Measurements from ENCODE around the gene WFDC1. TPM values are rescaled to one million over a fixed set of nuclear protein-coding genes. Genes with fewer than 3 reads are reported as not detected.

The WFDC1 gene
- total and polyA plus RNA-seq, 2 experiments from 2014 or later: 0.76 to 0.95 TPM

- H3K4me2 ChIP-seq: no peak overlapping the region
- no peaks in the 10 kb centered on the region for H3K36me3 Mint-ChIP-seq (ENCODE audit: low read depth)
- no peaks in the 10 kb centered on the region for H3K36me3 ChIP-seq (ENCODE audit: insufficient read depth)
- no peaks in the 10 kb centered on the region for H3K79me2 ChIP-seq (replicated peaks; ENCODE audit: insufficient read depth)
- no peak overlapping the region for H3K4me3 ChIP-seq
- no peaks in the 10 kb centered on the region for H3K4me1 Mint-ChIP-seq
- no peaks in the 10 kb centered on the region for H3K9me3 Mint-ChIP-seq
- no peak for TF ChIP-seq ZNF114 (CRISPR knock-in tag; IDR thresholded peaks at IDR 0.05)
- no peak for TF ChIP-seq EZH2 (IDR thresholded peaks at IDR 0.05; ENCODE audit: low read depth, unreplicated experiment)
- TF ChIP-seq ETS1 (IDR thresholded peaks at IDR 0.05): no peak
- no peak for TF ChIP-seq POLR2AphosphoS5 (IDR thresholded peaks at IDR 0.05; ENCODE audit: low read depth)
- no peak for TF ChIP-seq CTCF (conservative IDR thresholded peaks at IDR 0.05; ENCODE audit: low read depth in 2 of 2)
- TF ChIP-seq REST (IDR thresholded peaks at IDR 0.05; ENCODE audit: unreplicated experiment): no peak
- no peak for TF ChIP-seq STAT1 (IDR thresholded peaks at IDR 0.05; ENCODE audit: unreplicated experiment)
- peaks cover 4% of the 10 kb centered on the region for H3K27me3 Mint-ChIP-seq (ENCODE audit: insufficient read depth, low read depth, poor library complexity)
- H3K27ac Mint-ChIP-seq: no peak overlapping the region
- DNase-seq (ENCODE audit: low spot score) (no peak), ATAC-seq (no peak)
- H3K4me1 ChIP-seq (ENCODE audit: insufficient read depth): no peaks in the 10 kb centered on the region
- H3F3A ChIP-seq (replicated peaks; ENCODE audit: low read depth): no peaks in the 10 kb centered on the region
- H2AFZ ChIP-seq: no peak overlapping the region
- no peaks in the 10 kb centered on the region for H3K27me3 ChIP-seq (ENCODE audit: insufficient read depth)
- H3K4me3 Mint-ChIP-seq: no peak overlapping the region
- no peak overlapping the region for H3K27ac ChIP-seq (ENCODE audit: low read depth)
- H3K9me2 ChIP-seq (ENCODE audit: insufficient read depth): peaks cover 7% of the 10 kb centered on the region; the same call in 1 of the 2 replicates
- no peaks in the 10 kb centered on the region for H4K20me1 ChIP-seq (replicated peaks; ENCODE audit: insufficient read depth)
These were observed 26.2 kb upstream of the WFDC1 start for GRCh38 chr16:84268291-84269040.

GRCh38 chr16:84270071-84270470 lies 24.6 kb upstream of the WFDC1 start:
- H2AFZ ChIP-seq: no peak overlapping the region
- H3K79me2 ChIP-seq (replicated peaks; ENCODE audit: insufficient read depth): no peaks in the 10 kb centered on the region
- Mint-ChIP-seq H3K4me3 (no peak overlapping the region), H3K9me3 (no peaks in the 10 kb centered on the region), H3K4me1 (no peaks in the 10 kb centered on the region), H3K27ac (no peak overlapping the region), H3K36me3 (ENCODE audit: low read depth) (no peaks in the 10 kb centered on the region), H3K27me3 (ENCODE audit: insufficient read depth, low read depth, poor library complexity) (no peaks in the 10 kb centered on the region)
- no peaks in the 10 kb centered on the region for H3K36me3 ChIP-seq (ENCODE audit: insufficient read depth)
- ATAC-seq (no peak), DNase-seq (ENCODE audit: low spot score) (no peak)
- H3K27ac ChIP-seq (ENCODE audit: low read depth): no peak overlapping the region
- no peaks in the 10 kb centered on the region for H3K27me3 ChIP-seq (ENCODE audit: insufficient read depth)
- H3K4me1 ChIP-seq (ENCODE audit: insufficient read depth): no peaks in the 10 kb centered on the region
- no peak overlapping the region for H3K4me2 ChIP-seq
- peaks cover 7% of the 10 kb centered on the region; the same call in 1 of the 2 replicates for H3K9me2 ChIP-seq (ENCODE audit: insufficient read depth)
- H3K4me3 ChIP-seq: no peak overlapping the region
- no peaks in the 10 kb centered on the region for H4K20me1 ChIP-seq (replicated peaks; ENCODE audit: insufficient read depth)
- no peaks in the 10 kb centered on the region for H3F3A ChIP-seq (replicated peaks; ENCODE audit: low read depth)
- no peak for TF ChIP-seq EZH2 (IDR thresholded peaks at IDR 0.05; ENCODE audit: low read depth, unreplicated experiment)
- no peak for TF ChIP-seq POLR2AphosphoS5 (IDR thresholded peaks at IDR 0.05; ENCODE audit: low read depth)
- TF ChIP-seq ZNF114 (CRISPR knock-in tag; IDR thresholded peaks at IDR 0.05): no peak
- TF ChIP-seq NANOG (IDR thresholded peaks at IDR 0.05; ENCODE audit: borderline replicate concordance): no peak
- TF ChIP-seq EZH2phosphoT487 (IDR thresholded peaks at IDR 0.05; ENCODE audit: unreplicated experiment): no peak
- no peak for TF ChIP-seq STAT1 (IDR thresholded peaks at IDR 0.05; ENCODE audit: unreplicated experiment)
